Measurements from ENCODE around the gene ZNF836. TPM values are rescaled to one million over a fixed set of nuclear protein-coding genes. Genes with fewer than 3 reads are reported as not detected.

Gene ZNF836
- total RNA-seq (2021) (12.2 and 14.3 TPM in 2 replicates), Bru-seq, nascent RNA (percentile 48 among the genes with signal in this experiment), BruChase-seq, experiment 1, labeled RNA remaining after a 2-hour chase (percentile 61 among the genes with signal in this experiment), BruChase-seq, experiment 2, labeled RNA remaining after a 6-hour chase (percentile 50 among the genes with signal in this experiment)
- long read RNA-seq, partial matches to known transcripts, result 0 of 1 reads
- long read RNA-seq, other reads (novel, unspliced or antisense), result 1 of 1 reads

- Histone ChIP-seq H3K27me3 (ENCODE audit: insufficient read depth, low read depth) (no peaks in the 10 kb centered on the region), H3K4me2 (peak within 1 kb of the TSS; percentile 99), H4K20me1 (ENCODE audit: insufficient read depth) (no peaks in the 10 kb centered on the region), H3K36me3 (ENCODE audit: low read depth) (peaks cover 19% of the 10 kb centered on the region), H3F3A (ENCODE audit: insufficient read depth, low read depth) (peaks cover 9% of the 10 kb centered on the region), H3K4me1 (replicated peaks; ENCODE audit: insufficient read depth) (peaks cover 18% of the 10 kb centered on the region), H3K27ac (no peak within 1 kb of the TSS), H3K79me2 (ENCODE audit: low read depth) (no peaks in the 10 kb centered on the region), H2AFZ (peak within 1 kb of the TSS; percentile 97), H3K4me3 (peak within 1 kb of the TSS; percentile 95), H3K9me3 (ENCODE audit: insufficient read depth, low read depth) (peaks cover 10% of the 10 kb centered on the region), H3K9me2 (ENCODE audit: insufficient read depth) (no peaks in the 10 kb centered on the region)
- peak; percentile 67 to 88 for DNase-seq
- intact Hi-C loops (cut with micrococcal nuclease; ENCODE audit: unreplicated experiment), result loop anchor here (1.0 kb wide), 2 partner anchors 18 to 32 kb away; partner anchors contain the start of gene ZNF616
- POLR2A ChIA-PET (ENCODE audit: unreplicated experiment), result interaction anchor here (0.6 to 0.7 kb wide), 3 partner anchors 18 to 355 kb away, joined by 4 to 22 read pairs (median 8); partner anchors contain the start of gene ZNF613
- CTCF ChIA-PET, result interaction anchor here (0.6 to 0.7 kb wide), 3 partner anchors 23 to 490 kb away, joined by 3 to 19 read pairs (median 8); no protein-coding TSS in a partner anchor
- TF ChIP-seq CTCF (conservative IDR thresholded peaks at IDR 0.05), result no peak
- no peak for TF ChIP-seq EZH2 (IDR thresholded peaks at IDR 0.05; ENCODE audit: low read depth)
- BruUV-seq (replicated peaks), result TSS peak; percentile 59
These were observed at the start of gene ZNF836 for GRCh38 chr19:52171321-52172169. Gene ZNF836, minus strand, starts transcription at chr19:52171621. Its CDS starts 3,549 bp downstream, at chr19:52168072.

- CTCF ChIA-PET, result no interaction called here
- DNase-seq, result no peak
- Histone ChIP-seq H3K27me3 (ENCODE audit: insufficient read depth, low read depth) (no peaks in the 10 kb centered on the region), H3K9me3 (ENCODE audit: insufficient read depth, low read depth) (no peaks in the 10 kb centered on the region), H3K79me2 (ENCODE audit: low read depth) (no peaks in the 10 kb centered on the region), H3K9me2 (ENCODE audit: insufficient read depth) (no peaks in the 10 kb centered on the region), H3K27ac (no peak overlapping the region), H3K4me2 (no peak overlapping the region), H3F3A (ENCODE audit: insufficient read depth, low read depth) (no peaks in the 10 kb centered on the region), H3K4me1 (replicated peaks; ENCODE audit: insufficient read depth) (no peaks in the 10 kb centered on the region), H3K36me3 (ENCODE audit: low read depth) (peaks cover 77% of the 10 kb centered on the region), H3K4me3 (no peak overlapping the region), H2AFZ (no peak overlapping the region), H4K20me1 (ENCODE audit: insufficient read depth) (0 out of 2 replicates have a peak, but pooled peaks cover 4% of the 10 kb centered on the region)
- no TSS peak for BruUV-seq (replicated peaks)
- no peak for TF ChIP-seq CTCF (conservative IDR thresholded peaks at IDR 0.05)
- TF ChIP-seq EZH2 (IDR thresholded peaks at IDR 0.05; ENCODE audit: low read depth), result no peak
- POLR2A ChIA-PET (ENCODE audit: unreplicated experiment), result no interaction called here
- intact Hi-C loops (cut with micrococcal nuclease; ENCODE audit: unreplicated experiment), result no loop called here
These were observed 49.6 kb upstream of the ZNF836 start for GRCh38 chr19:52221031-52221430.

- intact Hi-C loops (cut with micrococcal nuclease; ENCODE audit: unreplicated experiment), result no loop called here
- H3K9me2 ChIP-seq (ENCODE audit: insufficient read depth), result no peaks in the 10 kb centered on the region
- BruUV-seq (replicated peaks), result no TSS peak
These were observed 48.2 kb upstream of the ZNF836 start for GRCh38 chr19:52219611-52220010.

More at GRCh38 chr19:52219611-52220010, 48.2 kb upstream of the ZNF836 start:
- POLR2A ChIA-PET (ENCODE audit: unreplicated experiment), result no interaction called here
- Histone ChIP-seq H3K4me3 (no peak overlapping the region), H3K9me3 (ENCODE audit: insufficient read depth, low read depth) (no peaks in the 10 kb centered on the region), H3F3A (ENCODE audit: insufficient read depth, low read depth) (no peaks in the 10 kb centered on the region), H4K20me1 (ENCODE audit: insufficient read depth) (0 out of 2 replicates have a peak, but pooled peaks cover 4% of the 10 kb centered on the region), H3K4me2 (no peak overlapping the region), H3K36me3 (ENCODE audit: low read depth) (peaks cover 78% of the 10 kb centered on the region), H3K27ac (no peak overlapping the region), H2AFZ (no peak overlapping the region), H3K79me2 (ENCODE audit: low read depth) (no peaks in the 10 kb centered on the region), H3K4me1 (replicated peaks; ENCODE audit: insufficient read depth) (no peaks in the 10 kb centered on the region), H3K27me3 (ENCODE audit: insufficient read depth, low read depth) (no peaks in the 10 kb centered on the region)
- DNase-seq, result no peak
- TF ChIP-seq CTCF (conservative IDR thresholded peaks at IDR 0.05) (no peak), EZH2 (IDR thresholded peaks at IDR 0.05; ENCODE audit: low read depth) (no peak)
- CTCF ChIA-PET, result no interaction called here

All from PC-9 (cell line).